DMS 273 (cell line): ENCODE data around the gene TMEM235.
A peak's percentile ranks its signal among the peaks of the same experiment; 100 is the strongest.

Source experiments
- DNase-seq: peaks from one replicate; lab custom pipeline; 2025; ENCODE audit not compliant: unreplicated experiment; lab: John Stamatoyannopoulos, UW

TMEM235 gene

DNA sequence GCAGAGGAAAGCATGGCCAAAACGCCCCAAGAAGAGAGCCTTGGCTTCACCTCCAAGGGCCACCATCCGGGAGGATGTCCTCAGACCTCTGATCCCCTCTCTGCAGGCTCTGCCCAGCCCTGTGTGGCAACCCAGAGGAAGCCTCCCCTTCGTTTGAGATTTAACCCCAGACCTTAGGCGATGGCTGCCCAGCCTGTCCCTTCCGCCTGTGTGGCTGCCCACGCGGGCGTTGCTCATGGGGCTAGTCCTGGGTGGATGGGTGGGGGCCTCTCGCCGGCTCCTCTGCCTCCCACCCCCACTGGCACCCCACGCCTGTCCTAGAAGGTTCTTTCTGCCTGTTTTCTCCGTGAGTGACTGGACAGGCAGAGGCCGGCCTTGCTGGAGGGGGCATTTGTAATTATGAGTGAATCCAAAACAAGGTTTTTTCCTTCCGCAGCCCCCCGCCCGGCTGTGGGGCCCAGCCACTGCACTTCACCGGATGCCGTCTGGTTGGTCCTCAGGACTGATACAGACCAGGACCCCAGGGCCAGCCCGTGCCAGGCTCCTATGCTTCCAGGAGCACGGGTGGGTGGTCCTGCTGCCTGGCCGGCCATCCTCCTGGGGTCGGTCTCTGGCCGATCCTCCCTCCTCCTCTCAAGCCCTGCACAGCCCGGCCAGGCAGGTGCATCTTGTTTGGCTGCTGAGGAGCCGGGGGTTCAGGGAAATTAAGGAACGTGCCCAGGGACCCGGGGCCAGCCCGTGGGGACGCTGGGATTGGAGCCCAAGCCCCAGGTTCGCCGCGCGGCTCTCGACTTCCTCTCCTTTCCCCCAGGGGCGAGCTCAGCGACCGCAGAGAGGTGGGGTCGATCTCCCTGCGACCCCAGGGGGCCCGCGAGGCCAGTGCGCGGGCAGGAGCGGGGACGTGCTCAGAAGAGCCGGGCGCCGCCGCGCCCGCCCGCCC, at the start of gene TMEM235:
Gene TMEM235, plus strand, starts transcription at position 636 of the 940 bp plus-strand sequence. CDS start 393 bp downstream, outside the sequence.
- no peak for DNase-seq

DNA sequence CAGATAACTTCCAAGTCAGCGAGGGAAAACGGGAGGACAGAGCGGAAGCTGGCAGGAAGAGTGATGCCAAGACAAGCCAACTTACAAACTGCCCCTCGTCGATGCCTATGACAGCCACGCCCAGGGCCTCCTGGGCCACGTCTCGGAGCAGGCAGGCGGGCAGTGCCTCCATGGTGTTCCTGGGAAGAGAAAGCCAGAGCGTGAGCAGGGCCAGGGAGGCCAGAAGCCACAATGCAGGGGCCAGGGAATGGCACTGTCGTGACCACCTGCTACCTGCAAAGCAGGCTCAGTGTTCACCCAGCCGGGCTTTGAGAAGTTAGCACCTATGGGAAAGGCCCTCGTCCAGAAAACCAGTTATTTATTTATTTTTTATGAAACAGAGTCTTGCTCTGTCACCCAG, 48.9 kb upstream of the TMEM235 start:
- DNase-seq = no peak

DNA sequence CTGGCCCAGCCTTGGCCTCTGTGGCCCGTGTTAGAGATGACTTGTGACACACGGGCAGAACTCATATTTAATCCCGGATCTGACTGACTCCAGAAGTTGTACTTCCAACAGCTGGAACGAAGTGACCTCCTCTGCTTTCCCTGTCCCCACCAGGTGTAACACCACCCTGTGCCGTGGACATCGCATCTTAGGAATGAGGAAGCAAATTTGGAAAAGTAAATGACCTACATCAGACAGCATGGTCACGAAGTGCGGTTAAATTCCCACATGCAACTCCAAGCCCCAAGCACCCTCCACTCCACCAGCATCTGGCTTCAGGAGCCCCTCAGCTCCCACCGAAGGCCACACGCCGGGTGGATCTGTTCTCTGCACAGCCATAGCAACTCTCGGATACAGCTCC, 47.5 kb upstream of the TMEM235 start:
- DNase-seq = no peak

DNA sequence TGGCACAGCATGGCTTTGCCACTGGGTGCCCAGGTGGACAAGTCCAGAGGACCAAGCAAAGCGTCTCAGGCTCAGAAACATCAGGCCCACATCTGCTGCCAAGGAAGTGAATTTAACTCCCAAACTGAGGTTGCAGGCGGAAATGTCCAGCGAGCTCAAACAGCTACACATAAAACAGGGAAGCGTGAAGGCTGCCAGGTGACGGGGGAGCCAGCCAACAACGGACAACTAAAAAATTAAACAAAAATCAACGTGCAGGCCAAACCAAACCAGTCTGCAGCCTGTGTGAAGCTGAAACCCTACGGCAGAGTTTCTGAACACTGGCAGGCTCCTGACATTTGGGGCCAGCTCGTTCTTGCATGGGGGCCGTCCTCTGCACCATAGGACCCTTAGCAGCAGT, 47.1 kb upstream of the TMEM235 start:
- no peak for DNase-seq

DNA sequence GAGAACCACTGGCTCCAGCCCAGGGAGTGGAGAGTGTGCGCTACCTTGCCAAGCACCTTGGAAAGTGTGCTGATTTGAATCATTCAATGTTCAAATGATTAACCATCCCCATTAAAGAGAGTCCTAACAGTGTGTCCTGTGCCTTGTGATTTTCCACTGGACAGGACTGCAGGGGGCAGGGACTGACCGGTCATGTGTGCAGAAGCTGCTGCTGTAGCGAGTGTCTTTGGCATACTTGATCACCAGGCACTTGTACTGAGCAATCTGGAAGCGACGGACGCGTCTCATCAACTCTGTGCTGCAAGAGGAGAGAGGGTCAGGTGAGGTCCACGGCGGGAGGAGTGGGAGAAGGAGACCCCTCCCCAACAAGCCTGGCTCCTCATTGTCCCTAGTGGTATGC, 46.6 kb upstream of the TMEM235 start:
- DNase-seq = no peak

DNA sequence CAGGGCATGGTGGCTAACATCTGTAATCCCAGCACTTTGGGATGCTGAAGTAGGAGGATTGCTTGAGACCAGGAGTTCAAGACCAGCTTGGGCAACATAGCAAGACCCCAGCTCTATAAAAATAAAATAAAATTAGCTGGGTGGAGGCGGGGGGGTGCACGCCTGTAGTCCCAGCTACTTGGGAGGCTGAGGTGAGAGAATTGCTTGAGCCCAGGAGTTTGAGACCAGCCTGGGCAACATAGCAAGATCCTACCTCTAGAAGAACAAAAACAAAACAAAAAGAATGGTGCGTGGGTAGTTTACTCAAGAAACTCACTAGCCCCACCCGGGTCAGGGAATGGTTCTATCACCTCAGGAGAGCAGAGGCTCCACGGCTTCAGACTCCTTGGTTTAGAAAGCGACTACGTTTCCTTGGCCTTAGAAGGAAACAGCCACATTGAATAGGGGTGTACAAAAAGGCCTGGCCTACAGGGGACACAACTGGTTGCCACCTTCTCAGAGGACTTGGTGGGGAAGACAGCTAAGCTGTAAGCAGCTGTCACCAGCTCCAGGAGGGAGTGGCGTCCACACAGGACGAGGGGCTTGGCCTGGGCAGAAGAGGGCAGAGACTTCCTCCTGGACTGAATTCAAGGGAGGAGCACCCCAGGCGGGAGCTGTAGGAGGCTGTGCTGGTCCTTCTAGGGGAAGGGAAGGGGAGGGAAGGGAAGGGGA, 45.3 kb upstream of the TMEM235 start:
- peak; percentile 49 for DNase-seq

DNA sequence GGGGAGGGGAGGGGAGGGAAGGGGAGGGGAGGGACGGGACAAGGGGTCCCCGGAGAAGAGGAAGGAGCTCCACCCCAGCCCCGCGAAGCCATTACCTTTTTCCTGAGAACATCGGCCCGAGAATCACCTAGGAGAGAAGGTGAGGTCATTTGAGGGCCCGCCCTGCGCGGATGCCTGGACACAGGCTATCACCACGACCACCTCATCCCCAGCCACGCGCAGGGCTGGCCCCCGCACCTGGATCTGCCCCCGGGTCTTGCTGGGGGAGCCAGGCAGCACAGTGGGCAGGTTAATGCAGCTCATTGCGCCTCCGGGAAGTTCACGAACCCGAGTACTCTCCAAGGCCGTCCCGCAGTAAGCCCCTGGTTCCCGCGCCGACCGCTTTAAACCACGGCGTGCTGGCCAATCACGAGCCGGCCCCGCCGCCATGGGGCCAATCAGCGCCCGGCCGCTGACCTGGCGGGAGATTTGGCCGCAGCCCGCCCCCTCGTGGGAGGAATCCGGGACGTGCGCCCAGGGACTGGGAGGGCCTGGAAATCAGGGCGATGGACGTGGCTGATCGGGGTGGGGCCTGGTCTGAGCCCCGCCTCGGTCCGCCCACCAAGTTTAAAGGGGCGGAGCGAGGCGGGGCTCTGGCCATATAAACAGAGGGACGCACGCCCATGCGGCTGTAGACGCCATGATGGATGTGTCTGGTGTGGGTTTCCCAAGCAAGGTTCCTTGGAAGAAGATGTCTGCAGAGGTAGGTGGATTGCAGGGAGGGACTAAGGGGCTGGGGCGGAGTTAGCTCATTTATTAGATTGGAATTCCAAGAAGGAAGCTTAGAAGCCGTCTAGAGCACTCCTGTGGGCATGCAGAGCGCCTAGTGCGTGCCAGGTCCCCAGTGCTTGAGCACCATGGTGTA, 44.5 kb upstream of the TMEM235 start, which contains the start of the genes AFMID and TK1:
Gene AFMID, plus strand, starts transcription at position 671 of the 904 bp plus-strand sequence. Its CDS starts 9 bp downstream, at position 680.
Gene TK1, minus strand, starts transcription at position 361 of the 904 bp plus-strand sequence. Its CDS starts 58 bp downstream, at position 303.
- DNase-seq = peak; percentile 99

DNA sequence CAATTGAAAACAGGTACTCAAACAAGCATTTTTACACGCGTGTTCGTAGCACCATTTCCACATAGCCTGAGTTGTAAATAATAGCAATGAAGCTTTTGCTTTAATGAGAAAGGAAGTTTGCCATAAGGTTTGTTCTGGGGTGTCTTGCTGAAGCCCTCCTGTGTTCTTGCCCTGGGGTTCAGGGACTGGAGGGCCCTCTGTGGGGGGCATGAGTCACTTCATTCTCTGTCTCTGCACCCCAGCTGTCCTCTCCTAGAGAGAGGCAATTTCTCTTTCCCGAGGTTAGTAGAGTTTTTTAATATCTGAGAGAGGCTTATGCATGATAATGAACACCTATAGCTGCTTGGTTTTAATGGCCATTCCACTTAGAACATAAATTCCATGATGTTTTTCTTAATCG, 34.7 kb upstream of the TMEM235 start:
- no peak for DNase-seq

DNA sequence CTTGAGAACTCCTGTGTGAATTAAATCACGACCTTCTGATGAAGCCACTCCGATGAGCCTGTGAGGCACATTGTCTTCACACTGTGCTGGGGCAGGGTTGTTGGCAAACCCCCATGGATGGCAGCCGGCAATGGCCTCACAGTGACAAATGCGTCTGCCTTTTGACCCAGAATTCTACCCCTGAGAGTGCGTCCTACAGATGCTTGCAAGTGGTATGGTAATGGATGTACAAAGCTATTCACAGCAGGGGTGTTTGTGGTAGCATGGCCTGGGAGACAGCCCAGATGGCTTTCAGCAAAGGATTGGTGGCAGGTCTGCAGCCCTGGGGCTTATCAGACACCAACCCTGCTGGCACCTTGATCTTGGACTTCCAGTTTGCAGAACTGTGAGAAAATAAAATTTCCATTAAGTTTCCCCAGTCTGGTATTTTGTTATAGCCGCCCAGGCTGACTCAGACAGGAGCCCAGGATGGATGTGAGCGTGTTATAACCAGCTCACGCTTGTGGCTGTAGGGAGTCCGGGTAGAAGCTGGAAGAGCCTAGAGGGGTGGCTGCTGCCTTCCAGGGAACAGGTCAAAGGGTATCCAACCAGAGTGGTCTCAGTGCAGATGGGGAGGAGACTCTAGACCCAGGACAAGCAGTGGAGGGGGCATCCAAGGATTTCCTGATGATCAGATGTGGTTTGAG, 34.1 kb upstream of the TMEM235 start:
- DNase-seq = peak; percentile 66

DNA sequence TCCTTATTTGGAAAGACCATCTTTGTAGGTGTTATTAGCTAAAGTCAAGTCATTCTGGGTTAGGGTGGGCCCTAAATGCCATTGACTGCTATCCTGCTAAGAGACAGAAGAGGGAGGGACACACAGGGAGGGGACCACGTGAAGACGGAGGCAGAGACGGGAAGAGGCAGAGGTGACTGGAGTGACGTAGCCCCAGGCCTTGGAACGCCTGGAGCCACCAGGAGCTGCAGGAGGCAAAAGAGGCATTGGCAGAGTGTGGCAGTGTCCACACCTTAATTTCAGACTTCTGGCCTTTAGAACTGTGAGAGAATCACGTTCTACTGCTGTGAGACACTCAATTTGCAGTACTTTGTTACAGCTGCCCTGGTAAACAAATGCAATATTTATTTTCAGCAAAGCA, 31.0 kb upstream of the TMEM235 start:
- no peak for DNase-seq

DNA sequence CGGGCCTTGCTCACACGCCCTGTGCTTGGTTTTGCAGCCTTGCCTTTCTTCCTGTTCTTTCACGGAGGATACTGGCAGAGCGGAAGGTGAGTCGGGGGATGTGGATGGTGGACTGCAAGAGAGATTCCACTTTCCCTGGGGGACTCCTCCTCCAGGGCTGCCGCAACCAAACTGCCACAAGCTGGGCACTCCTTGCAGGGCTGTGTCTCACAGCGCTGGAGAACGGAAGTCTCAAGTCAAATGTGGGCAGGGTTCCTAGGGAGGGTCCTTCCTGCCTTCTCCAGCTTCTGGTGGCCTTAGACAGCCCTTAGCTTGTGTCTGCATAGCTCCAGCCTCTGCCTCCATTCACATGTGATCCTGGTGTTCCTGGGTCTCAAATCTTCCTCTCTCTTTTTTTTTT, 28.8 kb upstream of the TMEM235 start:
- DNase-seq = no peak

DNA sequence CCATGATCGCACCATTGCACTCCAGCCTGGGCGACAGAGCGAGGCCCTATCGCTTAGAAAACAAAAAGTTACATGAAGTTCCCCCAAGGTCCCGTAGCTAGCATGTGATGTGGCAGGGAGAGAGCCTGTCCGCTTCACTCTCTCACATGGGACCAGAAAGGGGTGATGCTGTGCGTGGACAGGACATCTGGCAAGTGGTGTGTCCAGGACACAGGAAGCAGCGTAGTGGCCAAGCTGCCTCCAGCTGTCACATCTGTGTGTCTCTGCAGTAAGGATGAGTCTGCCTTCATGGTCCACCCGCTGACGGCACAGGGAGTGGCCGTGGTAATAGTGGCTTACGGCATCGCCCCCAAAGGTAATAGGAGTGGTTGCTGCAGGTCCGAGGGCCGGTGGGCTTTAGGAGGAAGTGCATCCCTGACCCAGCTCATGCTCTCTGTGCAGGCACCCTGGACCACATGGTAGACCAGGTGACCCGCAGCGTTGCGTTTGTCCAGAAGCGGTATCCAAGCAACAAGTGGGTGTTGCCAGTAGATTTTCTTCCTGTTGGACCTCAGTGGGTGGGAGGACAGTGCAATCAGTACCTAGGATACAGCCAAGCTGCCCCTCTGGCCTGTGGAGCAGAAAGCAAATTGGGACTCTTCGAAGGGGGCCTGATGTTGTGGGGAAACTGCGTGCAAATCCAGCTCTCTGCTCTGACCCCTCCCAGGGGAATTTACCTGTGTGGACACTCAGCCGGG, 26.9 kb upstream of the TMEM235 start:
- DNase-seq = no peak

DNA sequence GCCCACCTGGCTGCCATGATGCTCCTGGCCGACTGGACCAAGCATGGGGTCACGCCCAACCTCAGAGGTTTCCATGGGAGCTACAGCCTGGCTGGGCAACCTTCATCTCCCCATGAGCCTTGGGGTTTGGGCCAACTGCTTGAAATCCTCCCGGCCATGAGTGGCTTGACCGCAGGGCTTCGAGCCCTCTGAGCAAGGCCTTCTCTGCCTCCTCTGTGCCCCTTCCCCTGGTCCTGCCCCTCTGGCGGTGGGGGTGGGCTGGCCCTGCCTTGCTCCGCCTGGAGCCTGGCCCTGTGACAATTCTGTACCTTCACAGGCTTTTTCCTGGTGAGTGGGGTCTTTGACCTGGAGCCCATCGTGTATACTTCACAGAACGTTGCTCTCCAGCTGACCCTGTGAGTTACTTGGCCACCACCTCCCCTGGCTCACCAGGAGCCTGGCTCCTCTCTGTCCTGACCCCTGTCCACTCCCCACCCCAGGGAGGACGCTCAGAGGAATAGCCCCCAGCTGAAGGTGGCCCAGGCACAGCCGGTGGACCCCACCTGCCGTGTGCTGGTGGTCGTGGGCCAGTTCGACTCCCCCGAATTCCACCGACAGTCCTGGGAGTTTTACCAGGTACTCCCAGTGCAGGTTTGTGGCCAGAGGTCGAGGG, 26.2 kb upstream of the TMEM235 start:
- no peak for DNase-seq

DNA sequence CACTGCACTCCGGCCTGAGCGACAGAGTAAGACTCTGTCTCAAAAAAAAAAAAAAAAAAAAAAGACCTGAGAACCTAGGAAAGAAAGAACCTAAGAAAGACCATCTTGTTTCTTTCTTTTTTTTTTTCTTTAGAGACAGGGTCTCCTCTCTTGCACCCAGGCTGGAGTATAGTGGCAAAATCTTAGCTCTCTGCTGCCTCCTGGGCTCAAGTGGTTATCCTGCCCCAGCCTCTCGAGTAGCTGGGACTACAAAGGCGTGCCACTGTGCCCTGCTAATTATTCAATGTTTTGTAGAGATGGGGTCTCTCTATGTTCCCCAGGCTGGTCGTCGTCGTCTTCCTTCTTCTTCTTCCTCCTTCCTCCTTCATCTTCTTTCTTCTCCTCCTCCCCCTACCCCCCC, 25.1 kb upstream of the TMEM235 start:
- peak; percentile 28 for DNase-seq

DNA sequence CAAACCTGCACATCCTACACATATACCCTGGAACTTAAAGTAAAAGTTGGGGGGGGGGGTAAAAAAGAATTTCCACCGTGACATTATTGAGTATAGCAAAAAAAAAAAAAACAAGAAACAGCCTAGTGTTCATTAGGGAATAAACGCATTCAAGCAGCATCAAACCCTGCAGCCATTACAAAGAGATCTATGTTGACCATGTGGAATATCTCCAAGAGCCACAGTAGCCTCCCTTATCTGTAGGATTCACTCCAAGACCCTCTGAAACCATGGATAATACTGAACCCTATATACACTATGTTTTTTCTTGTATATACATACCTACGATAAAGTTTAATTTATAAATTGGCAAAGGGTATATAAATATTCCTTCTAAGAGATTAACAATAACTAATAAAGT, 22.9 kb upstream of the TMEM235 start:
- no peak for DNase-seq

DNA sequence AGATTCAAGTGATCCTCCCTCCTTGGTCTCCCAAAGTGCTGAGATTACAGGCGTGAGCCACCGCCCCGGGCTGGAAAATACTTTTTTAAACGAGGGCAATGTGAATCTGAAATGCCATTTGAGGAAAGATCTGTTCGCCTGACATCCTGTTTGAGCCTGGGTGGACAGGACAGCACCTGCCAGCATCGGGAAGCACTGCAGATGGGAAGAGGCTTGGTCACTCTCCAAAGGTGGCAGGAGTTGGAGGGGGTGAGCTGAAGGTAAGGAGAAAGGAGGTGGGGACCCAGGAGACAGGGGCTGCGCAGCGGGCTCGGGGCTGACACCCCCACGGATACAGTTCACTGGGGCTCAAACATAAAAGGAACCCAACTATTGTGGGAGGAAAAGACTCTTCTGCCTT, 21.3 kb upstream of the TMEM235 start:
- no peak for DNase-seq

DNA sequence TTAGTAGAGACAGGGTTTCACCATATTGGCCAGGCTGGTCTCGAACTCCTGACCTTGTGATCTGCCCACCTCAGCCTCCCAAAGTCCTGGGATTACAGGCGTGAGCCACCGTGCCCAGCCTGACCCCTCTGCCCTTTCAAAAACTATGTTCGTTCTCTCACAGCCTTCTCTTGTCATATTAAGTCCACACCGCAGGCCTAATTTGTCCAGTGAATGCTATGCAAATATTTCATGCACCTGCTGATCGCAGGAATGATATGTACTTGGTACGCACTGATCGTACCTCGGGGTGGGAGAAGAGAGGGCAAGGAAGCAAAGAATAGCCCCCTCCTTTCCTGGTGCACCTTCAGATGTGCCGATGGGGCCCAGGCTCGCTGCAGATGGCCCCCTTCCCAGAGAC, 20.4 kb upstream of the TMEM235 start:
- DNase-seq = no peak

DNA sequence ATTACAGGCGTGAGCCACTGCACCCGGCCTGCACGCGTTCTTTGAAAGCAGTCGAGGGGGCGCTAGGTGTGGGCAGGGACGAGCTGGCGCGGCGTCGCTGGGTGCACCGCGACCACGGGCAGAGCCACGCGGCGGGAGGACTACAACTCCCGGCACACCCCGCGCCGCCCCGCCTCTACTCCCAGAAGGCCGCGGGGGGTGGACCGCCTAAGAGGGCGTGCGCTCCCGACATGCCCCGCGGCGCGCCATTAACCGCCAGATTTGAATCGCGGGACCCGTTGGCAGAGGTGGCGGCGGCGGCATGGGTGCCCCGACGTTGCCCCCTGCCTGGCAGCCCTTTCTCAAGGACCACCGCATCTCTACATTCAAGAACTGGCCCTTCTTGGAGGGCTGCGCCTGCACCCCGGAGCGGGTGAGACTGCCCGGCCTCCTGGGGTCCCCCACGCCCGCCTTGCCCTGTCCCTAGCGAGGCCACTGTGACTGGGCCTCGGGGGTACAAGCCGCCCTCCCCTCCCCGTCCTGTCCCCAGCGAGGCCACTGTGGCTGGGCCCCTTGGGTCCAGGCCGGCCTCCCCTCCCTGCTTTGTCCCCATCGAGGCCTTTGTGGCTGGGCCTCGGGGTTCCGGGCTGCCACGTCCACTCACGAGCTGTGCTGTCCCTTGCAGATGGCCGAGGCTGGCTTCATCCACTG, 17.3 kb upstream of the TMEM235 start, which contains the start of gene BIRC5:
Gene BIRC5, plus strand, starts transcription at position 238 of the 690 bp plus-strand sequence. Its CDS starts 64 bp downstream, at position 302.
- peak; percentile 98 for DNase-seq
